Measurements from ENCODE around the gene CRTC3. TPM values are rescaled to one million over a fixed set of nuclear protein-coding genes. Genes with fewer than 3 reads are reported as not detected.

Gene CRTC3
- total and polyA plus RNA-seq, 2 of the 4 experiments (the other 2 are of a cell fraction) = 4.7 to 14.8 TPM

DNA sequence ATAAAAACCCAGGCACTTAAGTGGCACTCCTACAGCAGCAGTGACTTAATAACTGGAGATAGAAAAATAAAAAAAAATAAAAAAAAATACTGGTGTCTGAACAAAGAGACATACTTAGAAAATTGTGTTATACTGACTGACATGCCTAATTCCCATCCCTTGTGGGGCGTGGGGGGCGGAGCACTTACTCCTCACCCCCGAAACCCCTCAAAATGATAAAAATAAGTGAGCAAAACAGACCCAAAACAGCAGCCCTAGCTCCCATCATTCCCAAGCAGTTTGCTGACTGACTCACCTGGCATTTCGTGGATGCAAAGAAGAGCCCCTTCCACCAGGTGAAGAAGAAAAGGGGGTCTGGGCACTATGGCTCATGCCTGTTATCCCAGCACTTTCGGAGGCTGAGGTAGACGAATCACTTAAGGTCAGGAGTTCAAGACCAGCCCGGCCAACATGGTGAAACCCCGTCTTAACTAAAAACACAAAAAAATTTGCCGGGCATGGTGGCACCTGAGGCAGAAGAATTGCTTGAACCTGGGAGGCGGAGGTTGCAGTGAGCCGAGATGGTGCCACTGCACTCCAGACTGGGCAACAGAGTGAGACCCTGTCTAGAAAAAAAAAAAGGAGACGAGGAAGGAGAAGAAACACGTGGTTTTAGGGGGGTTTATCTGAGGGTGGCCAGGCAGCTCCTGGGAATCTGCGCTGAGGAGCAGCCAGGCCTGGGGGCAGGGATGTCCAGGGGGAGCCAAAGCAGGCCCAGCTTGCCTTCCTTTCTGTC, 136.6 kb downstream of the CRTC3 start:
- Histone ChIP-seq H2BK5ac (ENCODE audit: low read depth, low read length, poor library complexity, severe bottlenecking) (no peak overlapping the region), H4K8ac (ENCODE audit: low read depth in 2 of 2, low read length in 2 of 2) (peak overlapping the region; percentile 86 to 98), H3K4me2 (ENCODE audit: low read depth, low read length) (no peak overlapping the region), H4K91ac (ENCODE audit: insufficient read depth, low read depth, low read length) (peak overlapping the region; percentile 76), H2AFZ (replicated peaks; ENCODE audit: low read length, poor library complexity) (peak overlapping the region; percentile 54), H3K23ac (ENCODE audit: low read depth, low read length) (no peak overlapping the region), H3K56ac (ENCODE audit: extremely low read depth, insufficient read depth, low read length) (no peak overlapping the region), H3K4me3 (ENCODE audit: insufficient read depth, low read depth, low read length) (no peak overlapping the region), H3K9me1 (ENCODE audit: insufficient read depth, low read length) (no peaks in the 10 kb centered on the region; the same call in 1 of the 2 replicates), H2AK5ac (ENCODE audit: low read depth, low read length) (peak overlapping the region; percentile 64), H3K18ac (ENCODE audit: low read depth, low read length) (no peak overlapping the region), H3K36me3 (ENCODE audit: control insufficient read depth, insufficient read depth, low read length) (no peaks in the 10 kb centered on the region), H3K9me3 (ENCODE audit: control insufficient read depth, insufficient read depth, low read length) (no peaks in the 10 kb centered on the region), H2BK15ac (ENCODE audit: low read depth, low read length) (0 out of 3 replicates have a peak overlapping the region, but pooled peaks have one; percentile 12), H3K4ac (ENCODE audit: low read depth, low read length) (peak overlapping the region; percentile 91), H2BK120ac (ENCODE audit: low read depth, low read length) (peak overlapping the region; percentile 76; the same call in 1 of the 2 replicates), H3K14ac (replicated peaks; ENCODE audit: low read depth, low read length) (peak overlapping the region; percentile 74), H2AK9ac (replicated peaks; ENCODE audit: low read depth, low read length, poor library complexity) (peak overlapping the region; percentile 15), H3K27me3 (ENCODE audit: control insufficient read depth, insufficient read depth, low read length) (no peaks in the 10 kb centered on the region), H3K79me1 (ENCODE audit: low read depth in 1 of 2, low read length in 2 of 2) (no peaks in the 10 kb centered on the region; a peak in 1 of 4 replicates), H3K4me1 (ENCODE audit: control insufficient read depth, insufficient read depth, low read length) (peaks cover 10% of the 10 kb centered on the region), H3K9ac (ENCODE audit: low read depth, low read length) (no peak overlapping the region), H4K20me1 (ENCODE audit: insufficient read depth, low read length) (no peaks in the 10 kb centered on the region), H4K5ac (ENCODE audit: low read depth, low read length) (peak overlapping the region; percentile 86; the same call in 1 of the 2 replicates), H3K27ac (ENCODE audit: insufficient read depth, low read length) (no peak overlapping the region; the same call in 1 of the 2 replicates), H2BK20ac (ENCODE audit: low read depth, low read length) (no peak overlapping the region)
- ChIA-PET CTCF (interaction anchor here (1.0 to 1.2 kb wide), 2 partner anchors 11 to 19 kb away, joined by 3 to 5 read pairs; no protein-coding TSS in a partner anchor), POLR2A (ENCODE audit: unreplicated experiment) (no interaction called here)
- no peak for DNase-seq
- no peak for ATAC-seq (ENCODE audit: low read depth)
- BruUV-seq (replicated peaks) = no TSS peak
- WGBS, 2 experiments (ENCODE audit: extremely low coverage in 2 of 2, insufficient read length in 1 of 2) = 92% methylated on average over 5 of the region's 14 CpGs; no CpG with 5 or more reads in 1 of the 2 experiments
- in situ Hi-C loops (cut with MboI; ENCODE audit: low sequenced_read_pairs) = no loop called here
- dilution Hi-C loops (cut with HindIII; ENCODE audit: low sequenced_read_pairs, unreplicated experiment) = no loop called here
- intact Hi-C loops (cut with micrococcal nuclease) = no loop called here
- TF ChIP-seq MAZ (IDR thresholded peaks at IDR 0.05; ENCODE audit: borderline replicate concordance, low read depth, low read length) = no peak
- no peak for TF ChIP-seq RAD21 (IDR thresholded peaks at IDR 0.05; ENCODE audit: low read length)
- TF ChIP-seq RFX5 (IDR thresholded peaks at IDR 0.05; ENCODE audit: low read depth, low read length) = no peak
- no peak for TF ChIP-seq FOS (IDR thresholded peaks at IDR 0.05; ENCODE audit: low read depth, low read length)
- TF ChIP-seq CHD1 (IDR thresholded peaks at IDR 0.05; ENCODE audit: low read depth, low read length) = no peak
- no peak for TF ChIP-seq BHLHE40 (IDR thresholded peaks at IDR 0.05; ENCODE audit: low read depth, low read length)
- no peak for TF ChIP-seq CEBPB (IDR thresholded peaks at IDR 0.05; ENCODE audit: low read depth, low read length)
- no peak for TF ChIP-seq RCOR1 (IDR thresholded peaks at IDR 0.05; ENCODE audit: insufficient replicate concordance, low read length)
- no peak for TF ChIP-seq MXI1 (IDR thresholded peaks at IDR 0.05; ENCODE audit: borderline replicate concordance, low read depth, low read length)
- no peak for TF ChIP-seq MAFK (IDR thresholded peaks at IDR 0.05; ENCODE audit: low read depth, low read length)
- no peak for TF ChIP-seq SMC3 (IDR thresholded peaks at IDR 0.05; ENCODE audit: low read depth, low read length)
- no peak for TF ChIP-seq NFE2L2 (IDR thresholded peaks at IDR 0.05; ENCODE audit: low read depth, low read length)
- TF ChIP-seq, protein P1, sequence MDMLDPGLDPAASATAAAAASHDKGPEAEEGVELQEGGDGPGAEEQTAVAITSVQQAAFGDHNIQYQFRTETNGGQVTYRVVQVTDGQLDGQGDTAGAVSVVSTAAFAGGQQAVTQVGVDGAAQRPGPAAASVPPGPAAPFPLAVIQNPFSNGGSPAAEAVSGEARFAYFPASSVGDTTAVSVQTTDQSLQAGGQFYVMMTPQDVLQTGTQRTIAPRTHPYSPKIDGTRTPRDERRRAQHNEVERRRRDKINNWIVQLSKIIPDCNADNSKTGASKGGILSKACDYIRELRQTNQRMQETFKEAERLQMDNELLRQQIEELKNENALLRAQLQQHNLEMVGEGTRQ (IDR thresholded peaks at IDR 0.05; ENCODE audit: low read depth, low read length) = no peak
- TF ChIP-seq POLR2A (IDR thresholded peaks at IDR 0.05; ENCODE audit: low read depth, low read length) = no peak
- TF ChIP-seq, protein P2, sequence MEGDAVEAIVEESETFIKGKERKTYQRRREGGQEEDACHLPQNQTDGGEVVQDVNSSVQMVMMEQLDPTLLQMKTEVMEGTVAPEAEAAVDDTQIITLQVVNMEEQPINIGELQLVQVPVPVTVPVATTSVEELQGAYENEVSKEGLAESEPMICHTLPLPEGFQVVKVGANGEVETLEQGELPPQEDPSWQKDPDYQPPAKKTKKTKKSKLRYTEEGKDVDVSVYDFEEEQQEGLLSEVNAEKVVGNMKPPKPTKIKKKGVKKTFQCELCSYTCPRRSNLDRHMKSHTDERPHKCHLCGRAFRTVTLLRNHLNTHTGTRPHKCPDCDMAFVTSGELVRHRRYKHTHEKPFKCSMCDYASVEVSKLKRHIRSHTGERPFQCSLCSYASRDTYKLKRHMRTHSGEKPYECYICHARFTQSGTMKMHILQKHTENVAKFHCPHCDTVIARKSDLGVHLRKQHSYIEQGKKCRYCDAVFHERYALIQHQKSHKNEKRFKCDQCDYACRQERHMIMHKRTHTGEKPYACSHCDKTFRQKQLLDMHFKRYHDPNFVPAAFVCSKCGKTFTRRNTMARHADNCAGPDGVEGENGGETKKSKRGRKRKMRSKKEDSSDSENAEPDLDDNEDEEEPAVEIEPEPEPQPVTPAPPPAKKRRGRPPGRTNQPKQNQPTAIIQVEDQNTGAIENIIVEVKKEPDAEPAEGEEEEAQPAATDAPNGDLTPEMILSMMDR (conservative IDR thresholded peaks at IDR 0.05; ENCODE audit: low read depth, low read length) = no peak
